Lung (tissue), 12 donors: ENCODE measurements around the gene COL6A1. TPM values are rescaled to one million over a fixed set of nuclear protein-coding genes. Genes with fewer than 3 reads are reported as not detected.
"Not testable (repeated sequence)": the region's sequence is repeated elsewhere in the genome, so short reads cannot be mapped to it uniquely, and the experiment has no call there.

Experiments used
- ATAC-seq: fragments of 200-7000 bp; cut with Tn5 transposase; one replicate; pipeline ENCODE4 v1.9.1; 2020; ENCODE audit warnings: moderate number of reproducible peaks; ENCODE audit not compliant: insufficient read depth, low FRiP score
- DNase-seq, 3 donors: peaks; one replicate each; pipeline ENCODE4 v3.0.0-alpha.2; 2013 to 2017
- H3K27ac ChIP-seq, 2 donors: one replicate each; pipeline ENCODE4 v1.5.1; 2013; ENCODE audit warnings: mild to moderate bottlenecking in 2 of 2, moderate library complexity in 2 of 2, control low read depth in 1 of 2, inconsistent platforms in 1 of 2, low read depth in 1 of 2, low read length in 1 of 2
- H3K27me3 ChIP-seq, 3 donors: one replicate each; pipeline ENCODE4 v1.5.1; 2013; ENCODE audit warnings: low read length in 2 of 3; ENCODE audit not compliant: control insufficient read depth in 3 of 3, insufficient read depth in 3 of 3
- H3K36me3 ChIP-seq, 4 donors: one replicate each; pipeline ENCODE4 v1.5.1; 2013; ENCODE audit warnings: low read length in 4 of 4, mild to moderate bottlenecking in 1 of 4, moderate library complexity in 1 of 4; ENCODE audit not compliant: control insufficient read depth in 4 of 4, insufficient read depth in 4 of 4
- H3K4me1 ChIP-seq, 5 donors: one replicate each; pipeline ENCODE4 v1.5.1; 2013; ENCODE audit warnings: low read length in 5 of 5, mild to moderate bottlenecking in 2 of 5, moderate library complexity in 1 of 5; ENCODE audit not compliant: control insufficient read depth in 5 of 5, insufficient read depth in 5 of 5
- H3K4me3 ChIP-seq: one replicate; pipeline ENCODE4 v1.5.1; 2013; ENCODE audit warnings: mild to moderate bottlenecking, control low read depth, moderate library complexity
- H3K9ac ChIP-seq, 2 donors: one replicate each; pipeline ENCODE4 v1.5.1; 2013; ENCODE audit warnings: low read length in 2 of 2, control low read depth in 1 of 2; ENCODE audit not compliant: insufficient read depth in 1 of 2
- H3K9me3 ChIP-seq, 4 donors: one replicate each; pipeline ENCODE4 v1.5.1; 2013; ENCODE audit warnings: low read length in 3 of 4, mild to moderate bottlenecking in 1 of 4, moderate library complexity in 1 of 4; ENCODE audit not compliant: control insufficient read depth in 4 of 4, insufficient read depth in 3 of 4
- CTCF ChIP-seq: IDR thresholded peaks from 2 replicates; pipeline ENCODE4 v1.5.1; 2012; ENCODE audit warnings: mild to moderate bottlenecking; ENCODE audit errors: control extremely low read depth, extremely low read depth
- WGBS, 2 donors: extraction: QIAGEN DNeasy Blood & Tissue Kit; methylation state at CpG; one replicate each; pipeline ENCODE4 v1.1.7; 2013; 5-methylcytosine and 5-hydroxymethylcytosine counted together
- polyA plus RNA-seq, 2 donors: library from polyadenylated mRNA; stranded (reverse); fragments of 200-250 nt; gene quantifications; one replicate each; pipeline ENCODE4 v1.2.1, GENCODE V29; 2013
- total RNA-seq, 2 donors: library from RNA; depleted of rRNA in 1 of 2; stranded (reverse); fragments of >200 nt in 1 of 2; gene quantifications; one replicate each; pipeline ENCODE4 v1.2.1, GENCODE V29; 2014 to 2021
- donor health status: control.
- donor health status: control.
- donor health status: Bipolar disorder and iron deficiency.
- donor health status: healthy.
- donor health status: DM: yes; HTN: yes; CAD: no.

The COL6A1 gene
- total and polyA plus RNA-seq, 4 donors = 107 to 399 (median 172) TPM

- H3K36me3 ChIP-seq = peaks cover 0 to 18% (median 6%) of the 10 kb centered on the region in 4 donors
- 88 to 93% methylated on average over 12 of the region's 12 CpGs for WGBS, 2 donors
- no peak for TF ChIP-seq CTCF
- no peak overlapping the region for H3K9ac ChIP-seq
- ATAC-seq (no peak), DNase-seq (peak in 1 of 3 donors; percentile 9)
- peaks cover 0 to 10% (median 3%) of the 10 kb centered on the region in 5 donors for H3K4me1 ChIP-seq
- no peak overlapping the region for H3K27ac ChIP-seq
- H3K4me3 ChIP-seq = no peak overlapping the region
- H3K9me3 ChIP-seq = no peaks in the 10 kb centered on the region
- H3K27me3 ChIP-seq = no peaks in the 10 kb centered on the region
Observed at GRCh38 chr21:46005081-46005480, 23.5 kb downstream of the COL6A1 start.

GRCh38 chr21:46005481-46005881, 23.9 kb downstream of the COL6A1 start:
- H3K27ac ChIP-seq = no peak overlapping the region
- H3K9me3 ChIP-seq = no peaks in the 10 kb centered on the region
- H3K4me1 ChIP-seq = peaks cover 0 to 14% (median 3%) of the 10 kb centered on the region in 5 donors
- H3K36me3 ChIP-seq = peaks cover 0 to 18% (median 4%) of the 10 kb centered on the region in 4 donors
- H3K4me3 ChIP-seq = no peak overlapping the region
- DNase-seq (no peak), ATAC-seq (no peak)
- H3K27me3 ChIP-seq = no peaks in the 10 kb centered on the region
- WGBS, 2 donors = 94 to 95% methylated on average over 20 of the region's 20 CpGs
- no peak overlapping the region for H3K9ac ChIP-seq
- no peak for TF ChIP-seq CTCF

- peak in 1 of 3 donors; percentile 11 for DNase-seq
- WGBS, 2 donors = 93 to 96% methylated on average over 33 to 59 of the region's 64 CpGs
- not testable (repeated sequence) for ATAC-seq
Observed at GRCh38 chr21:46005894-46006546, 24.4 kb downstream of the COL6A1 start.

GRCh38 chr21:46006547-46007491, 25.2 kb downstream of the COL6A1 start:
- WGBS, 2 donors = 93 to 96% methylated on average over 40 of the region's 40 CpGs
- H3K27me3 ChIP-seq = no peaks in the 10 kb centered on the region
- no peak for TF ChIP-seq CTCF
- peak in 1 of 3 donors; percentile 10 for DNase-seq
- no peak overlapping the region for H3K4me3 ChIP-seq
- H3K27ac ChIP-seq = no peak overlapping the region
- H3K9me3 ChIP-seq = no peaks in the 10 kb centered on the region
- H3K4me1 ChIP-seq = peaks cover 0 to 18% (median 3%) of the 10 kb centered on the region in 5 donors
- H3K9ac ChIP-seq = no peak overlapping the region
- H3K36me3 ChIP-seq = peaks cover 0 to 14% (median 2%) of the 10 kb centered on the region in 4 donors
- ATAC-seq = no peak

More at GRCh38 chr21:46005894-46006546, 24.4 kb downstream of the COL6A1 start:
- Histone ChIP-seq H3K4me1 (peaks cover 0 to 17% (median 3%) of the 10 kb centered on the region in 5 donors), H3K36me3 (peaks cover 0 to 18% (median 4%) of the 10 kb centered on the region in 4 donors)
- H3K9me3 ChIP-seq, H3K9ac ChIP-seq, H3K27me3 ChIP-seq, H3K27ac ChIP-seq, H3K4me3 ChIP-seq: not testable (repeated sequence)
